Neural progenitor cell (in vitro differentiated cells): ENCODE data around the gene HHLA2. TPM values are rescaled to one million over a fixed set of nuclear protein-coding genes. Genes with fewer than 3 reads are reported as not detected.
A peak's percentile ranks its signal among the peaks of the same experiment; 100 is the strongest.

ENCODE experiments used
- DNase-seq: peaks from one replicate; pipeline ENCODE4 v3.0.0-alpha.2; 2016; ENCODE audit warnings: low spot score
- H2AFZ ChIP-seq: fragments of 200-600 bp; sonication (generic); replicated peaks from 2 replicates; pipeline ENCODE4 v1.6.1; 2016; ENCODE audit warnings: antibody characterized with exemption
- H3F3A ChIP-seq: fragments of 200-600 bp; sonication (generic); 2 replicates; pipeline ENCODE4 v1.6.1; 2016; ENCODE audit warnings: antibody characterized with exemption, low read depth
- H3K27ac ChIP-seq: fragments of 200-600 bp; sonication (generic); 2 replicates; pipeline ENCODE4 v1.5.1; 2016; ENCODE audit warnings: mild to moderate bottlenecking
- H3K27me3 ChIP-seq: fragments of 200-600 bp; sonication (generic); 2 replicates; pipeline ENCODE4 v1.6.1; 2016; ENCODE audit warnings: mild to moderate bottlenecking, moderate library complexity
- H3K36me3 ChIP-seq: fragments of 200-600 bp; sonication (generic); 2 replicates; pipeline ENCODE4 v1.5.1; 2016
- H3K4me1 ChIP-seq: fragments of 200-600 bp; sonication (generic); 2 replicates; pipeline ENCODE4 v1.6.1; 2016; ENCODE audit warnings: mixed run types
- H3K4me2 ChIP-seq: fragments of 200-600 bp; sonication (generic); 2 replicates; pipeline ENCODE4 v1.6.1; 2016
- H3K4me3 ChIP-seq: fragments of 200-600 bp; sonication (generic); 2 replicates; pipeline ENCODE4 v1.5.1; 2016
- H3K79me2 ChIP-seq: fragments of 200-600 bp; sonication (generic); 2 replicates; pipeline ENCODE4 v1.6.1; 2016; ENCODE audit warnings: low read depth
- H3K9ac ChIP-seq: fragments of 200-600 bp; sonication (generic); 2 replicates; pipeline ENCODE4 v1.6.1; 2016
- H3K9me3 ChIP-seq: fragments of 200-600 bp; sonication (generic); 2 replicates; pipeline ENCODE4 v1.5.1; 2016; ENCODE audit warnings: low read depth
- H4K20me1 ChIP-seq: fragments of 200-600 bp; sonication (generic); 2 replicates; pipeline ENCODE4 v1.6.1; 2016; ENCODE audit warnings: low read depth
- H3K27ac Mint-ChIP-seq: 3 replicates; pipeline ENCODE4 v1.8.0; 2021; ENCODE audit warnings: mixed read lengths
- H3K27me3 Mint-ChIP-seq: 2 replicates; pipeline ENCODE4 v1.8.0; 2022; ENCODE audit warnings: low read depth, mild to moderate bottlenecking, inconsistent platforms, moderate library complexity, mixed read lengths; ENCODE audit not compliant: insufficient read depth
- H3K36me3 Mint-ChIP-seq: 3 replicates; pipeline ENCODE4 v1.8.0; 2021; ENCODE audit warnings: mixed read lengths
- H3K4me1 Mint-ChIP-seq: 3 replicates; pipeline ENCODE4 v1.8.0; 2021; ENCODE audit warnings: mixed read lengths
- H3K4me3 Mint-ChIP-seq: 3 replicates; pipeline ENCODE4 v1.8.0; 2021; ENCODE audit warnings: mild to moderate bottlenecking, moderate library complexity, mixed read lengths
- H3K9me3 Mint-ChIP-seq: 3 replicates; pipeline ENCODE4 v1.8.0; 2020; ENCODE audit warnings: mixed read lengths
- CTCF ChIP-seq: fragments of 200-600 bp; sonication (generic); IDR thresholded peaks from 2 replicates; pipeline ENCODE4 v1.5.1; 2017; ENCODE audit warnings: antibody characterized with exemption, mild to moderate bottlenecking
- EZH2 ChIP-seq: fragments of 200-600 bp; sonication (generic); IDR thresholded peaks from 2 replicates; pipeline ENCODE4 v1.6.1; 2017; ENCODE audit warnings: antibody characterized with exemption, mild to moderate bottlenecking, moderate library complexity
- EZH2phosphoT487 ChIP-seq: fragments of 200-600 bp; sonication (generic); IDR thresholded peaks from 2 replicates; pipeline ENCODE4 v1.6.1; 2017; ENCODE audit warnings: antibody characterized with exemption
- total RNA-seq: library from RNA; depleted of rRNA; stranded (reverse); fragments of >200 nt; gene quantifications from 2 replicates; pipeline ENCODE4 v1.2.3, GENCODE V29; 2015; ENCODE audit warnings: low replicate concordance

The HHLA2 gene
- total RNA-seq, 1 donor from 2014 or later, result not detected

- no peaks in the 10 kb centered on the region for H3K79me2 ChIP-seq
- H3K9me3 ChIP-seq, result no peaks in the 10 kb centered on the region
- H2AFZ ChIP-seq, result peak overlapping the region; percentile 21
- no peaks in the 10 kb centered on the region for H3K36me3 Mint-ChIP-seq
- no peak overlapping the region for H3K4me3 Mint-ChIP-seq
- H3K4me1 ChIP-seq, result peaks cover 14% of the 10 kb centered on the region
- H3K9ac ChIP-seq, result no peak overlapping the region
- peaks cover 2% of the 10 kb centered on the region for H3K27me3 Mint-ChIP-seq
- no peak overlapping the region for H3K27ac Mint-ChIP-seq
- no peak overlapping the region for H3K27ac ChIP-seq
- no peaks in the 10 kb centered on the region for H4K20me1 ChIP-seq
- peaks cover 16% of the 10 kb centered on the region for H3K4me1 Mint-ChIP-seq
- no peak overlapping the region for H3K4me3 ChIP-seq
- no peaks in the 10 kb centered on the region for H3F3A ChIP-seq
- peak overlapping the region; percentile 43 for H3K4me2 ChIP-seq
- DNase-seq, result peak; percentile 34
- TF ChIP-seq EZH2, result no peak
- no peak for TF ChIP-seq CTCF
- H3K9me3 Mint-ChIP-seq, result no peaks in the 10 kb centered on the region
- H3K36me3 ChIP-seq, result no peaks in the 10 kb centered on the region
- no peaks in the 10 kb centered on the region for H3K27me3 ChIP-seq
Observed at GRCh38 chr3:108346301-108347227, 50.2 kb downstream of the HHLA2 start.

GRCh38 chr3:108352176-108352575 lies 55.8 kb downstream of the HHLA2 start:
- no peaks in the 10 kb centered on the region for H3K36me3 Mint-ChIP-seq
- peaks cover 2% of the 10 kb centered on the region for H3K27me3 Mint-ChIP-seq
- H3K4me1 Mint-ChIP-seq, result no peaks in the 10 kb centered on the region

GRCh38 chr3:108354562-108354961 lies 58.2 kb downstream of the HHLA2 start:
- H3K9ac ChIP-seq, result no peak overlapping the region
- no peak for DNase-seq
- Mint-ChIP-seq H3K27me3 (no peaks in the 10 kb centered on the region), H3K4me3 (no peak overlapping the region), H3K9me3 (no peaks in the 10 kb centered on the region), H3K36me3 (no peaks in the 10 kb centered on the region), H3K27ac (no peak overlapping the region), H3K4me1 (no peaks in the 10 kb centered on the region)
- no peak overlapping the region for H2AFZ ChIP-seq
- H3F3A ChIP-seq, result no peaks in the 10 kb centered on the region
- no peaks in the 10 kb centered on the region for H3K27me3 ChIP-seq
- H3K9me3 ChIP-seq, result no peaks in the 10 kb centered on the region
- no peaks in the 10 kb centered on the region for H3K36me3 ChIP-seq
- no peak overlapping the region for H3K4me3 ChIP-seq
- H3K4me1 ChIP-seq, result peaks cover 7% of the 10 kb centered on the region
- no peak overlapping the region for H3K27ac ChIP-seq
- no peaks in the 10 kb centered on the region for H3K79me2 ChIP-seq
- no peaks in the 10 kb centered on the region for H4K20me1 ChIP-seq
- TF ChIP-seq EZH2, result no peak
- TF ChIP-seq EZH2phosphoT487, result no peak
- no peak for TF ChIP-seq CTCF
- H3K4me2 ChIP-seq, result no peak overlapping the region

More at GRCh38 chr3:108352176-108352575, 55.8 kb downstream of the HHLA2 start:
- Histone ChIP-seq H3K9ac (no peak overlapping the region), H3K9me3 (no peaks in the 10 kb centered on the region), H3F3A (no peaks in the 10 kb centered on the region), H2AFZ (peak overlapping the region; percentile 44), H3K36me3 (no peaks in the 10 kb centered on the region), H3K27ac (no peak overlapping the region), H3K4me2 (no peak overlapping the region), H3K4me3 (no peak overlapping the region), H3K79me2 (no peaks in the 10 kb centered on the region), H4K20me1 (no peaks in the 10 kb centered on the region), H3K27me3 (no peaks in the 10 kb centered on the region), H3K4me1 (peaks cover 7% of the 10 kb centered on the region)
- Mint-ChIP-seq H3K4me3 (no peak overlapping the region), H3K9me3 (no peaks in the 10 kb centered on the region), H3K27ac (no peak overlapping the region)
- no peak for TF ChIP-seq EZH2phosphoT487
- TF ChIP-seq EZH2, result no peak
- TF ChIP-seq CTCF, result no peak
- DNase-seq, result peak; percentile 4
